Small intestine (tissue), 7 donors: Measurements from ENCODE around the gene COMMD7. TPM values are rescaled to one million over a fixed set of nuclear protein-coding genes. Genes with fewer than 3 reads are reported as not detected.
A peak's percentile ranks its signal among the peaks of the same experiment; 100 is the strongest.

Experiments
- DNase-seq, 2 donors: peaks; one replicate each; pipeline versions ENCODE4 v3.0.0 to v3.0.0-alpha.2; 2013
- FAIRE-seq: peaks from 2 replicates; lab custom pipeline; 2012; peaks lifted over from hg19 to GRCh38; lab: Jason Lieb, UNC
- H3K27ac ChIP-seq, 3 donors: one replicate each; pipeline ENCODE4 v1.5.1; 2013; ENCODE audit warnings: low read length in 2 of 3, mild to moderate bottlenecking in 2 of 3, control low read depth in 1 of 3, inconsistent platforms in 1 of 3, low read depth in 1 of 3, moderate library complexity in 1 of 3
- H3K27me3 ChIP-seq, 3 donors: one replicate each; pipeline ENCODE4 v1.6.1; 2013; ENCODE audit warnings: low read length in 3 of 3, inconsistent platforms in 1 of 3; ENCODE audit not compliant: control insufficient read depth in 3 of 3, insufficient read depth in 3 of 3
- H3K36me3 ChIP-seq, 3 donors: one replicate each; pipeline ENCODE4 v1.6.1; 2013; ENCODE audit warnings: low read length in 3 of 3, inconsistent platforms in 1 of 3, low read depth in 1 of 3, mild to moderate bottlenecking in 1 of 3, moderate library complexity in 1 of 3; ENCODE audit not compliant: control insufficient read depth in 3 of 3, insufficient read depth in 2 of 3
- H3K4me1 ChIP-seq, 3 donors: one replicate each; pipeline ENCODE4 v1.6.1; 2013; ENCODE audit warnings: low read length in 2 of 3, inconsistent platforms in 1 of 3, low read depth in 1 of 3, mild to moderate bottlenecking in 1 of 3, moderate library complexity in 1 of 3; ENCODE audit not compliant: control insufficient read depth in 3 of 3, insufficient read depth in 2 of 3
- H3K4me3 ChIP-seq, 3 donors: one replicate each; pipeline ENCODE4 v1.5.1; 2013; ENCODE audit warnings: low read length in 3 of 3, control low read depth in 1 of 3, inconsistent platforms in 1 of 3, low read depth in 1 of 3, mild to moderate bottlenecking in 1 of 3, moderate library complexity in 1 of 3
- H3K9me3 ChIP-seq, 2 donors: one replicate each; pipeline ENCODE4 v1.6.1; 2013; ENCODE audit warnings: low read depth in 1 of 2, low read length in 1 of 2; ENCODE audit not compliant: control insufficient read depth in 2 of 2, insufficient read depth in 1 of 2
- WGBS, 3 donors: extraction: QIAGEN DNeasy Blood & Tissue Kit; methylation state at CpG; one replicate each; pipeline ENCODE4 v1.1.7; 2013; 5-methylcytosine and 5-hydroxymethylcytosine counted together
- polyA plus RNA-seq, 4 donors: library from polyadenylated mRNA; stranded (reverse) in 3 of 4; unstranded in 1 of 4; fragments of 200-250 nt in 3 of 4; fragments of 120-200 nt in 1 of 4; gene quantifications; one replicate each; pipeline versions ENCODE4 v1.2.1 to v1.2.3, GENCODE V29; 2013
- donor health status: healthy with polysubstance abuse.
- donor health status: control.
- donor health status: control.
- donor health status: Bipolar disorder and iron deficiency.
- donor health status: healthy.

The COMMD7 gene
- polyA plus RNA-seq, 4 donors, result 24.2 to 42.8 (median 37.9) TPM

DNA sequence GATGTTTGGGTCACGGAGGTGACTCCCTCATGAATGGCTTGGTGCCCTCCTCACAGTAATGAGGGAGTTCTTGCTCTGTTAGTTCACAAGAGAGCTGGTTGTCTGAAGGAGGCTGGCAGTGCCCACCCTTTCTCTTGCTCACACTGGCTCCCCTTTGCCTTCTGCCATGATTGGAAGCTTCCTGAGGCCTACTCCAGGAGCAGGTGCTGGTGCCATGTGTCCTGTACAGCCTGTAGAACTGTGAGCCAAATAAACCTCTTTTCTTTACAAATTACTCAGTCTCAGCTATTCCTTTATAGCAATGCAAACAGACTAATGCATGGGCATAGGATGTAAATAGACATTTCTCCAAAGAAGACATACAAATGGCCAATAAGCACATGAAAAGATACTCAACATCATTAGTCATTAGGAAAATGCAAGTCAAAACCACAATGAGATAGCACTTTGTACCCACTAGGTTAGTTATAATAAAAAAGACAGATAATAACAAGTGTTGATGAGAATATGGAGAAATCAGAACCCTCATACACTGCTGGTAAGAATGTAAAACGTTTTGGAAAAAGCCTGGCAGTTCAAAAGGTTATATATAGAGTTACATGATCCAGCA is 87.3 kb downstream of the COMMD7 start:
- FAIRE-seq, result no peak
- no peak for DNase-seq
- Histone ChIP-seq H3K9me3 (peaks cover 0 to 9% of the 10 kb centered on the region in 2 donors), H3K4me1 (peaks cover 0 to 3% (median 0%) of the 10 kb centered on the region in 3 donors), H3K27me3 (no peaks in the 10 kb centered on the region), H3K36me3 (no peaks in the 10 kb centered on the region), H3K27ac (no peak overlapping the region), H3K4me3 (no peak overlapping the region)
- 48 to 66% (median 64%) methylated on average over 2 of the region's 2 CpGs for WGBS, 3 donors

- 6 to 10% (median 7%) methylated on average over 8 of the region's 8 CpGs for WGBS, 3 donors
- no peak for FAIRE-seq
- H3K4me3 ChIP-seq, result no peak overlapping the region
These were observed 90.3 kb downstream of the COMMD7 start for GRCh38 chr20:32652739-32653526.

More at GRCh38 chr20:32652739-32653526, 90.3 kb downstream of the COMMD7 start:
- Histone ChIP-seq H3K27ac (no peak overlapping the region), H3K9me3 (peaks cover 0 to 3% of the 10 kb centered on the region in 2 donors), H3K36me3 (no peaks in the 10 kb centered on the region), H3K4me1 (peaks cover 0 to 3% (median 0%) of the 10 kb centered on the region in 3 donors), H3K27me3 (no peaks in the 10 kb centered on the region)
- DNase-seq, result peak; percentile 80 to 89

Other genes starting within 250 kb of the COMMD7 start
- gene NOL4L, start 158.1 kb downstream of the COMMD7 start, polyA plus RNA-seq, result 10 to 100 TPM; 16.0 to 97.3 (median 24.0) TPM
- gene C20orf203, start 69.5 kb downstream of the COMMD7 start, polyA plus RNA-seq, result under 1 TPM in 2 of 4 donors, not detected in 2; 0.03 to 0.07 TPM
- gene DNMT3B, start 18.9 kb upstream of the COMMD7 start, polyA plus RNA-seq, result 1 to 10 TPM in 2 of 4 donors, under 1 TPM in 1, not detected in 1; 0.45 to 2.3 (median 1.1) TPM
- gene MAPRE1, start 76.5 kb upstream of the COMMD7 start, polyA plus RNA-seq, result 10 to 100 TPM; 32.7 to 66.2 (median 38.6) TPM
- under 1 TPM in 3 of 4 donors, not detected in 1; 0.01 to 0.38 (median 0.22) TPM for gene EFCAB8, start 115.5 kb upstream of the COMMD7 start, polyA plus RNA-seq